Measurements from ENCODE around the gene ICAM1. TPM values are rescaled to one million over a fixed set of nuclear protein-coding genes. Genes with fewer than 3 reads are reported as not detected.
"Not testable (repeated sequence)": the region's sequence is repeated elsewhere in the genome, so short reads cannot be mapped to it uniquely, and the experiment has no call there.

ICAM1 gene
- total RNA-seq, 3 donors from 2014 or later: 20.6 to 52.2 (median 20.8) TPM

DNA sequence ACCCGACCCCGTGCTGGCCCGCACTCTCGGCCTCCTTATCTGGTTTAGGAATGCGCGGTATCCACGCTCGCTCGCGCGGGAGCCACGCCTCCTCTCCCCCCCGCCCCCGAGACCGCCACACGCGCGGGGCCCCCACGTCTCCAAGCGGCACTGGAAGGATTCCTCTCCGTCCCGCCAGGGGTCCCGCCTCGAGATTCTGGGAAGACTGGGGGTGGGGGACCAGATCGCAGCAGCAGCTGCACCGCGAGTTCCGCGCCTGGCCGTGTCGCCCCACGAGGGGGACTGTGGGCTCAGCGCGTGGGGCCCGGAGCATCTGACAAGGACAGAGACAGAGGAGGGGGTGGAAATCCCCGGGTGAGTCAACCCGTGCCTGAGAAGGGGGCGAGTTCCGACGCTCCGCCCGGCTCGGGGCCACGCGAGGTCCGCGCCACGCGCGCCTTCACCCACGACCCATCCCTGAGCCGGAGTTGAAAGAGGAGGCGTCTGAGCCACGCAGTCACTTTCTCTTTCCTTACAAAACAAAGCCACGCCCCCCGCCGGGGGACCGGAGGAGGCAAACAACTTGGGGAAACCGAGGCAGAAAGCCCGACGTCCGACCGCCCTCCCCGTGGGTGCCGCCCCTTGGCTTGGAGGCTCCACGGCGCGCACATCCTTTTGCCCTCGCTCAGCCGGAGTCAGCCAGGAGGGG, 40.6 kb upstream of the ICAM1 start:
- Histone ChIP-seq H3K4me1 (peaks cover 7 to 9% of the 10 kb centered on the region in 2 donors), H3K27ac (peak overlapping the region; percentile 92 to 96)
- DNase-seq (ENCODE audit: low spot score in 2 of 2): peak in 1 of 2 donors; percentile 57

DNA sequence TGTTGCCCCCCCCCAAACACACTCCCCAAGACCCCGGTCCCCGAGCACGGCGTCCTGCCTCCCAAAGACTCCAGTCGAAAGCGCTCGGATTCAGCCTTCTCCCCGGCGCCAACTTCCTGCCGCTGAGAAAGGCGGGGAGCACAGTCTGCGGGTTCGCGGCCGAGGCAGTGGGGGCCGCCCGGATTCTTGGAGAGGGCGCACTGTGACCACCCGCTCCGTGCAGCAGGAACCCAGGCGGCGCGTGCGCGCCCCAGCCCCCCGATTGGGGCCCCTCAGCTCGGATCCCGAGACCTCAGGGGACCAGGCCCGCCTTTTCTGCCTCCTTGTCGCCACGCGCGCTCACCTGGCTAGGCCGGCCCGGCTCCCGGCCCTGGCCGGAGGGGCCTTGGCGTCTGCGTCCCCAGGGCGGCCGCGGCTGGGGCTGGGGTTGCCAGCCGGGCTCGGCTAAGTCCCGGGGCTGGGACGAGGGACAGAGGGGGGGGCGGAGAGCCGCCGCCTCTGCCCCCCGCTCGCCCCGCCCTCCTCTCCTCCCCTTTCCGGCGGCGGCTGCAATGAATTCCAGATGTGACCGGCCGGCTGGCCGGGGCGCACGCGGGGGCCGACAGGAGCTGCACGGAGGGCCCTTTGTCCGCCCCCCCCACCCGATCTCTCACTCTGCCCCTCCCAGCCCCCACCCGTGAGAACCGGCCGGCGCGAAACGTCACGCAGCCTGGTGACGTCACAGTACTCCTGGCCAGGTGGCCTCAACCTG, 39.9 kb upstream of the ICAM1 start, which contains the start of gene S1PR2:
S1PR2 (minus strand) TSS at position 471 of the 751 bp plus-strand sequence. CDS start 6,426 bp downstream, outside the sequence.
- Histone ChIP-seq H3K27me3 (no peaks in the 10 kb centered on the region), H3K4me3 (peak within 1 kb of the TSS; percentile 91 to 98 (median 97)), H3K4me1 (peaks cover 7 to 13% of the 10 kb centered on the region in 2 donors), H3K9me3 (no peaks in the 10 kb centered on the region), H3K36me3 (no peaks in the 10 kb centered on the region), H3K27ac (peak within 1 kb of the TSS; percentile 92 to 96)
- TF ChIP-seq POLR2A (IDR thresholded peaks at IDR 0.05): no peak
- peak in 2 of 3 donors; percentile 16 to 31 for TF ChIP-seq POLR2AphosphoS5 (IDR thresholded peaks at IDR 0.05)
- intact Hi-C loops (cut with DNase I; ENCODE audit: low total_unique reads): loop anchor here (10.0 kb wide), 1 partner anchor 116 kb away; the partner anchor contains the start of genes EIF3G and P2RY11
- DNase-seq (ENCODE audit: low spot score in 2 of 2): peak; percentile 66 to 73

More for the DNA sequence above, 40.6 kb upstream of the ICAM1 start:
- H3K27me3 ChIP-seq: no peaks in the 10 kb centered on the region
- H3K36me3 ChIP-seq: no peaks in the 10 kb centered on the region
- TF ChIP-seq POLR2AphosphoS5 (IDR thresholded peaks at IDR 0.05) (no peak), POLR2A (IDR thresholded peaks at IDR 0.05) (no peak)
- TF ChIP-seq, protein P1, sequence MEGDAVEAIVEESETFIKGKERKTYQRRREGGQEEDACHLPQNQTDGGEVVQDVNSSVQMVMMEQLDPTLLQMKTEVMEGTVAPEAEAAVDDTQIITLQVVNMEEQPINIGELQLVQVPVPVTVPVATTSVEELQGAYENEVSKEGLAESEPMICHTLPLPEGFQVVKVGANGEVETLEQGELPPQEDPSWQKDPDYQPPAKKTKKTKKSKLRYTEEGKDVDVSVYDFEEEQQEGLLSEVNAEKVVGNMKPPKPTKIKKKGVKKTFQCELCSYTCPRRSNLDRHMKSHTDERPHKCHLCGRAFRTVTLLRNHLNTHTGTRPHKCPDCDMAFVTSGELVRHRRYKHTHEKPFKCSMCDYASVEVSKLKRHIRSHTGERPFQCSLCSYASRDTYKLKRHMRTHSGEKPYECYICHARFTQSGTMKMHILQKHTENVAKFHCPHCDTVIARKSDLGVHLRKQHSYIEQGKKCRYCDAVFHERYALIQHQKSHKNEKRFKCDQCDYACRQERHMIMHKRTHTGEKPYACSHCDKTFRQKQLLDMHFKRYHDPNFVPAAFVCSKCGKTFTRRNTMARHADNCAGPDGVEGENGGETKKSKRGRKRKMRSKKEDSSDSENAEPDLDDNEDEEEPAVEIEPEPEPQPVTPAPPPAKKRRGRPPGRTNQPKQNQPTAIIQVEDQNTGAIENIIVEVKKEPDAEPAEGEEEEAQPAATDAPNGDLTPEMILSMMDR (IDR thresholded peaks at IDR 0.05): no peak
- peak overlapping the region; percentile 91 to 98 (median 97) for H3K4me3 ChIP-seq
- H3K9me3 ChIP-seq: no peaks in the 10 kb centered on the region
- intact Hi-C loops (cut with DNase I; ENCODE audit: low total_unique reads): loop anchor here (10.0 kb wide), 1 partner anchor 116 kb away; the partner anchor contains the start of genes EIF3G and P2RY11

- DNase-seq (ENCODE audit: low spot score in 2 of 2): no peak
- intact Hi-C loops (cut with DNase I; ENCODE audit: low total_unique reads): loop anchor here (10.0 kb wide), 1 partner anchor 117 kb away; the partner anchor contains the start of genes EIF3G and P2RY11
- Histone ChIP-seq H3K36me3 (no peaks in the 10 kb centered on the region), H3K27ac (peak overlapping the region; percentile 92 to 96), H3K9me3 (no peaks in the 10 kb centered on the region), H3K4me1 (peaks cover 7 to 13% of the 10 kb centered on the region in 2 donors), H3K27me3 (no peaks in the 10 kb centered on the region), H3K4me3 (peak overlapping the region; percentile 91 to 98 (median 97))
- TF ChIP-seq POLR2AphosphoS5 (IDR thresholded peaks at IDR 0.05) (no peak), POLR2A (IDR thresholded peaks at IDR 0.05) (no peak)
- TF ChIP-seq, protein P1 (IDR thresholded peaks at IDR 0.05): no peak
Measured at GRCh38 chr19:10231612-10232228, 39.2 kb upstream of the ICAM1 start.

DNA sequence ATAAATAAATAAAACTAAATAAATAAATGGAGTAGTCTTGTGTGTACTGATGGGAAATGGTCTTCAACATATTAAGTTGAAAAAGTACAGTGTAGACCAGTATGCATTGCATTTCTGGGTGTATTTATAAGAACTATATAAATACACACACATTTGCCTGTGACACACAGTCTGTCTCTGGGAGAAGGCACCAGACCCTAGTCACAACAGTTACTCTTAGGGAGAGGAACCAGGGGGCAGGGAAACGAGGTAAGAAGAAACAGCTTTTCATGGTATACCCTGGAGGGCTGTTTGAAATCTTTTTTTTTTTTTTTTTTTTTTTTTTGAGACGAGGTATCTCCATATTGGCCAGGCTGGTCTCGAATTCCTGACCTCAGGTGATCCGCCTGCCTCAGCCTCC, 37.0 kb upstream of the ICAM1 start:
- H3K27me3 ChIP-seq: no peaks in the 10 kb centered on the region
- peaks cover 0 to 13% of the 10 kb centered on the region in 2 donors for H3K4me1 ChIP-seq
- no peaks in the 10 kb centered on the region for H3K9me3 ChIP-seq
- no peak for DNase-seq (ENCODE audit: low spot score in 2 of 2)
- no peak overlapping the region for H3K27ac ChIP-seq
- TF ChIP-seq POLR2AphosphoS5 (IDR thresholded peaks at IDR 0.05): no peak
- TF ChIP-seq, protein P1 (IDR thresholded peaks at IDR 0.05): no peak
- no peak for TF ChIP-seq POLR2A (IDR thresholded peaks at IDR 0.05)
- intact Hi-C loops (cut with DNase I; ENCODE audit: low total_unique reads): loop anchor here (10.0 kb wide), 1 partner anchor 119 kb away; the partner anchor contains the start of genes EIF3G and P2RY11
- H3K4me3 ChIP-seq: no peak overlapping the region
- no peaks in the 10 kb centered on the region for H3K36me3 ChIP-seq

GRCh38 chr19:10235003-10235402, 35.9 kb upstream of the ICAM1 start:
- no peak overlapping the region for H3K4me3 ChIP-seq
- H3K4me1 ChIP-seq: peaks cover 0 to 6% of the 10 kb centered on the region in 2 donors
- TF ChIP-seq POLR2AphosphoS5 (IDR thresholded peaks at IDR 0.05) (no peak), POLR2A (IDR thresholded peaks at IDR 0.05) (no peak)
- TF ChIP-seq, protein P1 (IDR thresholded peaks at IDR 0.05): no peak
- intact Hi-C loops (cut with DNase I; ENCODE audit: low total_unique reads): loop anchor here (10.0 kb wide), 1 partner anchor 120 kb away; the partner anchor contains the start of genes EIF3G and P2RY11
- no peak overlapping the region for H3K27ac ChIP-seq
- no peaks in the 10 kb centered on the region for H3K36me3 ChIP-seq
- no peaks in the 10 kb centered on the region for H3K27me3 ChIP-seq
- H3K9me3 ChIP-seq: no peaks in the 10 kb centered on the region
- DNase-seq (ENCODE audit: low spot score in 2 of 2): no peak

DNA sequence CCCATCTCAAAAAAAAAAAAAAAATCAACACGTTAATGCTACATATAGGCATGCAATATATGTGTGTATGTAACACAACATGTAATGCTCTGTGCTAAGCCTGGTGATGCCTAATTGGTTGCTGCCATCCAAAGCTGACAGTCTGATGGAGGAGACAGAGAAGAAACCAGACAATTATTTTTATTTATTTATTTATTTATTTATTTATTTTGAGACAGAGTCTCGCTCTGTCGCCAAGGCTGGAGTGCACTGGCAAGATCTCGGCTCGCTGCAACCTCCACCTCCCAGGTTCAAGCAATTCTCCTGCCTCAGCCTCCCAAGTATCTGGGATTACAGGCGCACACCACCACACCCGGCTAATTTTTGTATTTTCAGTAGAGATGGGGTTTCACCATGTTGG, 35.5 kb upstream of the ICAM1 start:
- not testable (repeated sequence) for DNase-seq (ENCODE audit: low spot score in 2 of 2); H3K4me1 ChIP-seq; H3K36me3 ChIP-seq; H3K4me3 ChIP-seq; H3K9me3 ChIP-seq; H3K27me3 ChIP-seq
- intact Hi-C loops (cut with DNase I; ENCODE audit: low total_unique reads): loop anchor here (10.0 kb wide), 1 partner anchor 121 kb away; the partner anchor contains the start of genes EIF3G and P2RY11
- peak overlapping the region; percentile 78 to 92 for H3K27ac ChIP-seq
